Mucosa of rectum (tissue), 2 donors: ENCODE data around the gene RSL1D1.
"Not testable (repeated sequence)": the region's sequence is repeated elsewhere in the genome, so short reads cannot be mapped to it uniquely, and the experiment has no call there.

Experiments
- H3K27ac ChIP-seq, 2 donors: one replicate each; pipeline ENCODE4 v1.7.0; 2013; ENCODE audit warnings: inconsistent platforms in 2 of 2, low read depth in 2 of 2, low read length in 2 of 2
- H3K27me3 ChIP-seq, 2 donors: one replicate each; pipeline ENCODE4 v1.7.0; 2013; ENCODE audit warnings: low read length in 2 of 2; ENCODE audit not compliant: control insufficient read depth in 2 of 2, insufficient read depth in 2 of 2
- H3K36me3 ChIP-seq, 2 donors: one replicate each; pipeline ENCODE4 v1.7.0; 2013; ENCODE audit warnings: low read length in 2 of 2; ENCODE audit not compliant: control insufficient read depth in 2 of 2, insufficient read depth in 2 of 2
- H3K4me1 ChIP-seq, 2 donors: one replicate each; pipeline ENCODE4 v1.7.0; 2013; ENCODE audit warnings: low read length in 2 of 2, mild to moderate bottlenecking in 1 of 2; ENCODE audit not compliant: control insufficient read depth in 2 of 2, insufficient read depth in 2 of 2
- H3K4me3 ChIP-seq, 2 donors: one replicate each; pipeline ENCODE4 v1.7.0; 2013; ENCODE audit warnings: low read length in 2 of 2
- H3K9ac ChIP-seq, 2 donors: one replicate each; pipeline ENCODE4 v1.7.0; 2013; ENCODE audit warnings: low read length in 2 of 2, low read depth in 1 of 2, mild to moderate bottlenecking in 1 of 2
- H3K9me3 ChIP-seq, 2 donors: one replicate each; pipeline ENCODE4 v1.7.0; 2013; ENCODE audit warnings: low read length in 2 of 2; ENCODE audit not compliant: control insufficient read depth in 2 of 2
- donor health status: healthy.
- donor health status: Normal muscosa, but diverticular disease.

The RSL1D1 gene

GRCh38 chr16:11792410-11793241 lies 58.7 kb downstream of the RSL1D1 start:
- Histone ChIP-seq H3K27me3 (no peaks in the 10 kb centered on the region), H3K9ac (peak overlapping the region; percentile 0 to 5), H3K27ac (peak overlapping the region; percentile 69 to 70), H3K36me3 (peaks cover 0 to 3% of the 10 kb centered on the region in 2 donors), H3K4me3 (peak overlapping the region in 1 of 2 donors; percentile 5), H3K9me3 (no peaks in the 10 kb centered on the region), H3K4me1 (peaks cover 25 to 37% of the 10 kb centered on the region in 2 donors)

GRCh38 chr16:11791144-11791828 lies 60.1 kb downstream of the RSL1D1 start:
- no peaks in the 10 kb centered on the region for H3K9me3 ChIP-seq
- no peak overlapping the region for H3K27ac ChIP-seq
- no peak overlapping the region for H3K4me3 ChIP-seq
- no peaks in the 10 kb centered on the region for H3K27me3 ChIP-seq
- H3K36me3 ChIP-seq, result peaks cover 0 to 3% of the 10 kb centered on the region in 2 donors
- H3K4me1 ChIP-seq, result peaks cover 25 to 39% of the 10 kb centered on the region in 2 donors
- no peak overlapping the region for H3K9ac ChIP-seq

GRCh38 chr16:11788914-11789313 lies 62.4 kb downstream of the RSL1D1 start:
- no peak overlapping the region for H3K27ac ChIP-seq
- H3K36me3 ChIP-seq, result no peaks in the 10 kb centered on the region
- H3K9ac ChIP-seq, result no peak overlapping the region
- H3K4me3 ChIP-seq, result no peak overlapping the region
- H3K4me1 ChIP-seq, result peaks cover 15 to 31% of the 10 kb centered on the region in 2 donors
- H3K9me3 ChIP-seq, result no peaks in the 10 kb centered on the region
- no peaks in the 10 kb centered on the region for H3K27me3 ChIP-seq

GRCh38 chr16:11784980-11785599 lies 66.3 kb downstream of the RSL1D1 start:
- H3K4me1 ChIP-seq, result peaks cover 15 to 25% of the 10 kb centered on the region in 2 donors

GRCh38 chr16:11784381-11784780 lies 67.0 kb downstream of the RSL1D1 start:
- peaks cover 15 to 25% of the 10 kb centered on the region in 2 donors for H3K4me1 ChIP-seq
- H3K27me3 ChIP-seq, H3K9me3 ChIP-seq, H3K4me3 ChIP-seq, H3K27ac ChIP-seq, H3K9ac ChIP-seq, H3K36me3 ChIP-seq: not testable (repeated sequence)

More at GRCh38 chr16:11784980-11785599, 66.3 kb downstream of the RSL1D1 start:
- H3K27me3 ChIP-seq, H3K9me3 ChIP-seq, H3K27ac ChIP-seq, H3K4me3 ChIP-seq, H3K36me3 ChIP-seq, H3K9ac ChIP-seq: not testable (repeated sequence)

GRCh38 chr16:11784038-11784369 lies 67.3 kb downstream of the RSL1D1 start:
- no peak overlapping the region for H3K9ac ChIP-seq
- H3K4me3 ChIP-seq, result no peak overlapping the region
- H3K36me3 ChIP-seq, result peaks cover 0 to 1% of the 10 kb centered on the region in 2 donors
- no peaks in the 10 kb centered on the region for H3K27me3 ChIP-seq
- H3K9me3 ChIP-seq, result no peaks in the 10 kb centered on the region
- H3K4me1 ChIP-seq, result peaks cover 15 to 25% of the 10 kb centered on the region in 2 donors
- peak overlapping the region; percentile 88 to 91 for H3K27ac ChIP-seq
